Right ventricle myocardium inferior (tissue), 1 donor: Measurements from ENCODE around the gene NOTO. TPM values are rescaled to one million over a fixed set of nuclear protein-coding genes. Genes with fewer than 3 reads are reported as not detected.
"Not testable (repeated sequence)": the region's sequence is repeated elsewhere in the genome, so short reads cannot be mapped to it uniquely, and the experiment has no call there.

ENCODE experiments used
- ATAC-seq: fragments of 200-7000 bp; cut with Tn5 transposase; one replicate; pipeline ENCODE4 v1.9.1; 2020; ENCODE audit warnings: mild to moderate bottlenecking, moderate library complexity
- DNase-seq: peaks from one replicate; pipeline ENCODE4 v3.0.0; 2021; ENCODE audit errors: missing footprints
- intact Hi-C: fragments of 100-400 bp; cut with DNase I; formaldehyde crosslinking; loops from one replicate; pipeline ENCODE4 v1.11.0; 2022
- long read RNA-seq: library from polyadenylated mRNA; unstranded; transcript quantifications from one replicate; pipeline ENCODE4 v2.0.0, GENCODE V29; 2021
- total RNA-seq: library from RNA; stranded (reverse); fragmentation: NEBNext Ultra II Directional; extraction: Animal tissue kit (Norgen Biotek cat#: 25700); gene quantifications from one replicate; pipeline ENCODE4 v1.2.1, GENCODE V29; 2021
- donor health status: DM: no; HTN: yes; CAD: no; lungs with severe emphysema.

Gene NOTO, protein sequence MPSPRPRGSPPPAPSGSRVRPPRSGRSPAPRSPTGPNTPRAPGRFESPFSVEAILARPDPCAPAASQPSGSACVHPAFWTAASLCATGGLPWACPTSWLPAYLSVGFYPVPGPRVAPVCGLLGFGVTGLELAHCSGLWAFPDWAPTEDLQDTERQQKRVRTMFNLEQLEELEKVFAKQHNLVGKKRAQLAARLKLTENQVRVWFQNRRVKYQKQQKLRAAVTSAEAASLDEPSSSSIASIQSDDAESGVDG
- not detected for total RNA-seq
- long read RNA-seq, result 0 reads

DNA sequence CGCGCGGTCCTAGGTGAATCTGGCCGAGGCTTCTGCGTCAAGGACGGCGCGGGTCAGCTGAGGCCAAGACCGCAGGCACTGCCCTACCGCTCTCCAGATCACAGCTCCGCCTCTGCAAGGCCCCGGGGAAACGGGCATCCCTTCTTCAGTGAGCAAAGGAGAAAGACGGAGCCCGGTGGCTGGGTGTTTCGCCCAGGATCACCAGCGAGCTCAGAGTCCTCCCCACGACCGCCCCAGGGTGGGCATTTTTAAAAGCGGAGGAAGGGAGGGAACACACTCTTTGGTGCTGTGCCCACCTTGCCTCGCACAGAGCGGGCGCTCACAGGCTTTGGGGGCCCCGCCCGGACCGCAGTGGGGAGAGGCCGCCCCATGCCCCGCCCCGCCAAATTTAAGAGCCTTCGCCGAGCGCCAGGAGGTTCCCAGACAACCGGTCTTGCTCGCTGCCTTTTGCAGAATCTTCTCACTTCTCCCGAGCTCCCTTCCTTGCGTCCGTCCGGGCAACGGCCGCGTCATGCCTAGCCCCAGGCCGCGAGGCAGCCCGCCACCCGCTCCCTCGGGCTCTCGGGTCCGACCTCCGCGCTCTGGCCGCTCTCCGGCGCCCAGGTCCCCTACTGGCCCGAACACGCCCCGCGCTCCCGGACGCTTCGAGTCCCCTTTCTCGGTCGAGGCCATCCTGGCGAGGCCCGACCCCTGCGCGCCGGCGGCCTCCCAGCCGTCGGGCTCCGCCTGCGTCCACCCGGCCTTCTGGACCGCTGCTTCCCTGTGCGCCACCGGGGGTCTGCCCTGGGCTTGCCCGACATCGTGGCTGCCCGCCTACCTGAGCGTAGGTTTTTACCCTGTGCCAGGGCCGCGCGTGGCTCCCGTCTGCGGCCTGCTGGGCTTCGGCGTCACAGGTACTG, at the start of gene NOTO:
Gene NOTO (plus strand): TSS at position 419 of the 899 bp plus-strand sequence. CDS start 93 bp downstream, at position 512.
- no peak for DNase-seq
- peak; percentile 42 for ATAC-seq
- intact Hi-C loops, result no loop called here

DNA sequence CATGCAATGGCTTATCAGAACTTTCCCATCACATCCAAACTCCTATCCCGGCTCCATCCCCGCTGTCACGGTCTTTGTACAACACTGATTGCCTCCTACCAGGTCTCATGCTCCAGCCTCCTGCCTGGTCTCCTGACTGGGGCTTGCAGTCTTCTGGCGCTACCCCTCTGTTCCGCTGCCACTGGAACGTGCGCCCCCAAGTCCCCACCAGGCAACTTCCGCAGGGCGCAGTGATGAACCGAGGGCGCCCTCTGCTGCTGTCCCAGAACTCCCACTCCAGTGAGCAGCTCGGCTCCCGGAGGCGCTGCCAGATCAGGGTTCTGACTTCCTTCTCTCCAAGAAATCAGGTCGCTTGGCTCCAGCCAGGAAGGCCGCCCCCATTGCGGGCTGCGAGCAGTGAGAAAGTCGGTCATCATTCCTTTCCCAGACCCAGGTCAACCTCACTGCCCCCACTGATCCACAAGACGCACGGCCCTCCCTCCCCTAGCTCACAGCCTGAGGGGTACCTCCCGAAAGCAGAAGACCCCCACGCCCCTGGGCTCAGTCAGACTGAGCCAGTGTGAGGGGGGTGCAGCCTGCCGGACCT, 45.7 kb upstream of the NOTO start:
- no peak for DNase-seq
- intact Hi-C loops, result loop anchor here (1.0 kb wide), 1 partner anchor 70 kb away; no protein-coding TSS in a partner anchor

DNA sequence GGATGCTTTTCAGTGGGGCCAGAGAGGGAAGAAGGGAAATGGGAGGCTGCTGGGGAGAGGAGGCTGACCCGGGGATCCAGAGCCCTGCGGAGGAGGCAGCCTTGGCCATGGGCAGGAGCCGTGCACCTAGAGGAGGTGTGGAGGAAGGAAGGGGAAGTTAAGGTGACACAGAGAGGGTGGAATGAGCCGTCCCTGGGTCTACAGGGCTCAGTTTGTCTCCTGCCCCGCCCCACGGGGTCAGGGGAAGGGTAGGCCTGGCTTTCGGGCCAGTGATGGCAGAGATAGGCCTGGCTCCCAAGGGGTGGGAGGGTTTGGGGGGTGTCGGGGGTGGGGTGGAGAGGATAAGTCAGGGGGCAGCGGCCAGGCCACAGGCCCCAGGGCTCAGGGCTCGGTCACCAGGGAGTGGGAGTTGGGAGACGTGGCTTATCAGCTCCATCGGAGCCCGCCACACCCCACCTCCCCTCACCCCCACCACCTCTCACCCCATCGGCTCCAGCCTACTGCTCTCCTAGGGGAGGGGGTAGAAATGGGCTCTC, 39.5 kb upstream of the NOTO start:
- intact Hi-C loops, result loop anchor here (1.0 to 5.0 kb wide), 2 partner anchors 171 to 271 kb away; no protein-coding TSS in a partner anchor
- DNase-seq (no peak), ATAC-seq (no peak)

More for the DNA sequence above, 45.7 kb upstream of the NOTO start:
- ATAC-seq, result peak; percentile 72

DNA sequence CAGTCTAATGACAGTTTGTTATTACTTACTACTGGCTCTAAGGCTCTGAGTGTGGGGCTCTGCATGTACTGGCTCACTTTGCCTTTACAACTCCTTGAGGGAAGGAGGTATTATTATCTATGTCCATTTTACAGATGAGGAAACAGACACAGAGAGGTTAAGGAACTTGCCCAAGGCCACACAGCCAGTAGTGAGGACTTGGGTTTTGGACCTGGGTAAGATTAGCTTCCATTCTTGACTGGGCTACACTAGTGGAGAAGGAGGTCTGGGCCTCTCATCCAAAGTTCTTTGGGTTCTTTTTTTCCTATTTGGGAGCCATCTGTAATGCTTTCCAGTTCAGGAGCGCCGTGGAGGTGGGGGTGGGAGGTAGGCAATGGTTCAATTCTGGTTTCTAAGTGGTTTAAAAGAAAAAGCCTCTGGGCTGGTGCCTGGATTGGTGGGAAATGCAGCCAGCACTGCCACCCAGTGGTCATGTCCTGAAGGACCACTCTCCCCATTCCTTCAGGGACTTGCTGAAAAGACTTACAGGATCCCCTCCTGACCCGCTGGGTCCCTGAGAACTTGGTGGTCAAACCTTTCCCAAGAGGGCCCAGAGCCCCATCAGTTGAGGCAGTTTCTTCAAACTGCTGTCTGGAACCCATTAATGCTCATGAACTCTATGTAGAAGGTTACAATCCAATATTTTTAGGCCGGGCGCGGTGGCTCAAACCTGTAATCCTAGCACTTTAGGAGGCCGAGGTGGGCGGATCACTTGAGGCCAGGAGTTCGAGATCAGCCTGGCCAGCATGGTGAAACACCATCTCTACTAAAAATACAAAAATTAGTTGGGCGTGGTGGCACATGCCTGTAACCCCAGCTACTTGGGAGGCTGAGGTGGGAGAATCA, 38.6 kb upstream of the NOTO start:
- ATAC-seq (peak; percentile 76), DNase-seq (peak; percentile 59)
- intact Hi-C loops, result loop anchor here (1.0 to 5.0 kb wide), 2 partner anchors 171 to 271 kb away; no protein-coding TSS in a partner anchor

DNA sequence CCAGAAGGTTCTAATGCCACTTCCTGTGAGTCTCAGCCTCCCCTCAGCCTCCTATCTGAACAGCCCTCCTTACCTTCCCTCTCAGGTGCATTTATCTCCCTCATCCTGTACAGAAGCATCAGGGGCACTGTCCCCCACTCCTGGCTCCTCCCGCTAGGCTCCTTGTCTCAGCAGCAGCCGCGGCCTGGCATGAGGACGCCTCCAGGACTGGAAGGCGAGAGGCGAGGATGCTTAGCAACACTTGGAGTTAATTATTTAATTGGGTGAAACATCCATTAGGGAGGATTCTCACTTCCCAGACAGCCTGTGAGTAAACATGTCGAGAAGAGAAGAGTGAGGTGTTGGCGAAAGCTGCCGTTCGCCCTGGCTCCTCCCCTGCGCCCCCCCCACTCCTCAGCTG, 36.4 kb upstream of the NOTO start:
- ATAC-seq, DNase-seq, intact Hi-C loops: not testable (repeated sequence)

DNA sequence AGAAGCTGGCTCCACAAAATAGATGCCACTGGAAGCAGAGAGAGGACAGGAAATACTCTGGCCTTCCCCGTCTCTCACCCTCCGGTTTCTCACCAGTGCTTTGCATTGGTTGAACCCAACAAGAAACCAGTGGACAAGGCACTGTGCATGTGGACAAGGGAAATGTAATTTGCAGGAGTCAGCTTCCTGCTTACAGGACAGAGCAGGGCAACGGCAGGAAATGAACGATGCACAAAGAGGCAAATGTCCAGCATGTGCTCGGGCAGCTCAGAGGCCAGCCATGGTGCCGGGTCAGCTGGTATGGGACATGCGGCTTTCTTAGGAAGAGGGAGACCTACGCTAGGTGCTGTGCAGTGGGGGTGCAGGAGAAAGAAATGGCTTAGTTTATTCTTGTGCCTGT, 35.6 kb upstream of the NOTO start:
- ATAC-seq, DNase-seq, intact Hi-C loops: not testable (repeated sequence)

DNA sequence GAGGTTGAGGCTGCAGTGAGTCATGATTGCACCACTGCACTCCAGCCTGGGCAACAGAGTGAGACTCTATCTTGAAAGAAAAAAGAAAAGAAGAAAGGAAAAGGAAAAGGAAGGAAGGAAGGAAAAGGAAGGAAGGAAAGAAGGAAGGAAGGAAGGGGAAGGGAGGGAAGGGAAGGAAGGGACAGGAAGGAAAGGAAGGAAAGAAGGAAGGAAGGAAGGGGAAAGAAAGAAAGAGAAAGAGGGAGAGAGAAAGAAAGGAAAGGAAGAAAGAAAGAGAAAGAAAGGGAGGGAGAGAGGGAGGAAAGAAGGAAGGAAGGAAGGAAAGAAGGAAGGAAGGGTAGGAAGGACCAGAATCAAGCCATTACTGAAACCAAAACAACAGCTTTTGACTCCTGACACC, 34.0 kb upstream of the NOTO start:
- intact Hi-C loops, DNase-seq, ATAC-seq: not testable (repeated sequence)

DNA sequence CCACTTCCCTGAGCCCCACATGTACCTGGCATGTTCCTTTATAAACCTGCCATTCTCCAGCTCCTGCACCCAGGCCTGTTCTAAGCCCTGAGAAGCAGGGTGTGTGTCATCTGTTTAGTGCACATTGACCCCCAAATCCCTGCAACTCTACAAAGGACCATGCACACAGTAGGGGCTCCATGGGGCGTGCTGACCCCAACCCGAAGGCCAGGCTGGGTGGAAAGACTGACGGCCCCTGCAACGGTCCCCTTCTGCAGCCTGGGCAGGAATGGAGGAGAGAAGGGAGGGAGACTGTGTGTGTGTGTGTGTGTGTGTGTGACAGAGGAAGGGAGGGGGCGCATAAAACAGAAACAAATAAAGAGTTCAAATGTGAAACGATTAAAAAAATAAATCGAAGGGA, 32.0 kb upstream of the NOTO start:
- intact Hi-C loops, DNase-seq, ATAC-seq: not testable (repeated sequence)

DNA sequence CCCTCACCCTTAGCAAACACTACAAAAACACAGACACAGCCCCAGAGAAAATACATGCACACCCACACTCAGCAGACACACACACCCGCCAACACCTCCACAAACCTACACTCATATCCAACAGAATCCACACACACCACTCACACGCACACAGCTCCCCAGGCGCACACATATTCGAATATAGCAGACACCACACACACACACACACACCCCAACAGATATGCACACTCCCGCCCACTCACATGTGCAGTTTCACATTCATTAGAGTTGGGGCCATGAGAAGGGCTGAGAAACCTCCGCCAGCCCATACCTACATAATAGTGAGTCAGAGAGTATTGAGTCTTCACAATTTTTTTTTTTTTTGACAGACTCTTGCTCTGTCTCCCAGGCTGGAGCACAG, 29.4 kb upstream of the NOTO start:
- intact Hi-C loops, result no loop called here
- ATAC-seq (no peak), DNase-seq (no peak)

DNA sequence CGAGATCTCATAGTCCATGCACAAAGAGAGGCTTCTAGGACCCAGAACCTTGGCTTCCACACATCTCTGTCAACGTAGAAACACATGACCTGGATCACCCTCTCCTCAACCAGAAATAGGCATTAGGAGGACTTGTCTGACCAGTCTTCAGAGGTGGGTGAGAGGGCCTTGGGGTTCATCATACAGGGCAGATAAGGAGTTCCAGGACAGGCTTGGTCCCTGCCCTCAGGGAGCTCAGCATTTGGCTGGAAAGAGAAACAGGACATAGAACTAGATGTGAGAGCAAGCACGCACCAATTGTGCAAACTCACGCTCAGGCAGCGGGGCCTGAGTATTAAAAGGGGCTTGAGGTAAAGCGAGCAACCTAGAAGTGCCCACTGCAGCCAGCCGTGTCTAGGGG, 28.6 kb upstream of the NOTO start:
- DNase-seq (no peak), ATAC-seq (no peak)
- intact Hi-C loops, result no loop called here

DNA sequence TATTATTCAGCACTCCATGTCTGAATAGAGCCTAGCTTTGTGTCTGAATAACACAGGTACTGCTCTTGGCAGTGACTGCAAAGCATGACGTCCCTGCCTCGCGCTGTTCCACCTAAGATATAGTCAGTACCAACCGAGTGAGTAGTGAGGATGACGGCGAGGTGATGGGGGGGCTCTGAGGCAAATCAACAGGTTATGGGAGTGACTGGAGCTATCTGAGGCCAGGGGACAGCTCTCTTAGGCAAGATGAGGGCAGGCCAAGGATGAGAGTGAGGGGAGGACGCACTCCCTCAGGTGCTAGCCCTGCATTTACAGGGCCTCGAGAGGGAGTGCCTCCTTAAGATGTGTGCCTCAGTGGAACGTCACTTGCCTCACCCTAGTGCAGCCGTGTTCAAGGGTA, 28.1 kb upstream of the NOTO start:
- DNase-seq (no peak), ATAC-seq (no peak)
- intact Hi-C loops, result no loop called here

DNA sequence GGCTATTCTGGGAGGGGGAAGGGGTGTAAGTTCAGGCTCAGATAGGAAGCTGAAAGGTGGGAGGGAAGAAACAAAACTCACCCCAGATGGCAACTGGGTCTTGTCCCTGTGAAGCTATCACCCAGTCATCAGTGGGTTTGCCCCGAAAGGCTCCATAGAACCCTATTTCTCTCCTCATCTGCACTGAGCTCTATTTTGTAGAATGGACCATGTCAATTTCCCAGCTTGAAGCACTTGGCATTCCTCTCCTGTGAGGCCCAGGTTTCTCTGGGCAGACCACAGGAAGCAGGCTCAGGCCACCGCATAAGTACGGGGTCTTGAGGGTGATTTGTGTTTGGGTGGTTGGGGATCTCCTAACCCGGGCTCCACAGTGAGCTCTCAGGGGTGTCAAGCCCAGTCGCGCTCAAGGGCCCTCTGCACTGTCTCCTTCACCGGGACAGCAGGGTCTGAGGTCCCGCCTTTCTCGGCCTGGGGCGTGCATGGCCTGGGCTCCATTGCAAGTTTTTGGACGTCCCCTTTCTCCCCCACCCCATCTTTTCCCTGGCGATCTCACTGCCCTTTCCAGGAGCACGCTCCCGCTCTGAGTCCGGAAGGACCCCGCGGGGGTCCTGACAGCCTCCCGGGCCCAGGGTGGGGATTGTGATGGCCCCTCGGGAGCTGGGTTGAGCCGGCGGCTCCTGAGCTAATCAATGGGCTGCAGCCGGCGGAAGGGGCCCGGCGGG, 27.3 kb upstream of the NOTO start:
- intact Hi-C loops, result loop anchor here (5.0 kb wide), 3 partner anchors 183 to 403 kb away; no protein-coding TSS in a partner anchor
- no peak for DNase-seq
- no peak for ATAC-seq

DNA sequence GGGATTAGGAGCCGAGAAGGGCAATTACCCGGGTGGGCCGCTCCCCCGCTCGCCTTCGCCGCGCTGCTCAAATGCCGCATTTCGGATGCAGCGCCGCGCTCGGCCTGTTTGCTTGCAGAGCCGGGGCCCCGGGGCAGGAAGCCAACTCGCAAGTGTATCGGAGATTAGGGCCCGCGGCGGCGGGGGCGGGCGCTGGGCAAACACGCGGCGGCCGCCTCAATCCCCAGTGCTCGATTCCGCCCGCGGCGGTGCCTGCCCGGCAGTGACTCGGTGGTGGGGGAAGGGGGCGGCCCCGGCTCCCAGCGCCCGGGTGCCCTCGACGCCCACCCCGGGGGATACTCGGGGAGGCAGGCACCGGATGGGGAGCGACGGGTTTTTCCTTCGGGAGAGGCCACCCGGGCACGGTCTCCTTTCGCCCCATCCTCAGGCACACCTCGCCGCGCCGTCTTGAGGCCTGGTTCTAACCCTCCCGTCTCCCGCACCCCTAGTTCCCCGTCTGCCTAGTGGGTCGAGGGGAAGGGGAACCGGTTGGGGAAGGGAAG, 26.6 kb upstream of the NOTO start:
- ATAC-seq (peak; percentile 32), DNase-seq (peak; percentile 90)
- intact Hi-C loops, result loop anchor here (5.0 kb wide), 3 partner anchors 183 to 403 kb away; no protein-coding TSS in a partner anchor

DNA sequence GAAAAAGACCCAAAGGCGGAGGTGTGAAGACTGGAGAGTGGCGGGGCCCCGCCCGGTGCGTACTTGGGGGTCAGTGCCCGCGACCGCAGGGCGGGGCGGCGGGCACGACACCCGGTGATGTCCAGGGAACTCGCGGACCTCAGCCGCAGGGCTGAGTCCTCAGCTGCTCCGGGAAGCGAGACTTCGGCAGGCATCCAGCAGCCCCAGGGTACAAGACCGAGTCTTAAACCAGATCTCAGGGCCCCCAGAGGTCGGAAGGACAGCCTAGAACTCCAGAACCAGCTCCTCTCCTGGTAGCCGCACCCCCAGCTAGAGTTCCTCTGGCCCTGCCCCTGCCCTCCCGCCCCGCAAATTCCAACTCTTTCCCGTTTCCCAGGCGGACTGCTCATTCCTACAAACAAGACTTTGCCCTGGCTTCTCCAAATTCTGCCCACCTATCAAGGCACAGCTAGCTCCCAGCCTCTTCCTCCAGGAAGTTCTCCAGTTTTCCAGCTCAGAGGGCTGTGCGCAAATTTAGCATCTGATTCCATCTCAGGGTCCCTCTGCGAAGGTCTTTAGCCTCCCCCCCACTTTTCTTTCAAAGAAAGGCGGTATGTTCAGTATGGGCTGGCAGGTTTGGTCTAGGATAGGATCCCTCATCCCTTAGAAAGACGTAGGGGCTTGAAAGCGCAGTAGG, 26.0 kb upstream of the NOTO start:
- peak; percentile 3 for ATAC-seq
- intact Hi-C loops, result loop anchor here (5.0 kb wide), 3 partner anchors 184 to 404 kb away; no protein-coding TSS in a partner anchor
- DNase-seq, result no peak

DNA sequence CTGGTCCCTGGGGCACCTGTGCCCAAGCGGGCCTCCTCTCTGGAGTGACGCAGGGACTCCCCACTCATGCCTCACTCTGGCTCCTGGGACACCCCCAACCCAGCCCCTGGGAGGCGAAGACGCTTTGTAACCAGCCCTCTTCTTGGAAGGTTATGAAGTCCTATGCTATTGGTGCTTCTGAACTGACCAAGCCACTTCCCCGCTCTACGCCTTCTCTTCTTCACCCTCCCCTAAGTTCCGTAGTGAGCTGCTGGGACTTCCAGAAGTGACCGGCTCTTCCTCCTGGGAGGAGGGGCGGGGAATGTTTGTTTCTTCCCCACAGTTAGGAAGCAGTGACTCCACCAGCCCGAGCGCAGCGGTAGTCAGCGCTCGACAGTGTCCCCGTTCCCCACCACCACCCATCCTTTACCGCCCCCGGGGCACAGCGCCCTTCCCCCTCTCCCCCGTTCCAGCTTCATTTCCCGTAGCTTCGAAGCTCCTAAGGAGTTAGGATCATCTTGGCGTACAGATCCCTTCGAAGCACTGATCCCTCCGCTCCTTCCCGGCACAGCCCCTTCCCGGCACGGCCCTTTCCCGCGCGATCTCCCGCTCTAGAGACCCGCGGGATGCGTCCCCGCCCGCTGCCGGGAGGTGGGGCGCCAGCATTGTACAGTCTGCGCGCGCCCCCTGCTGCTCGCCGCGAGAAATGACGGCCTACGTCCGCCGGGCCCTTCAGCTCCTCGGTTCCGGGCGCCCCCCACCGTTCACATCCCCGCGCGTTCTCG, 25.3 kb upstream of the NOTO start:
- intact Hi-C loops, result loop anchor here (5.0 kb wide), 3 partner anchors 185 to 405 kb away; no protein-coding TSS in a partner anchor
- ATAC-seq (peak; percentile 96), DNase-seq (peak; percentile 97)
